HEK293 (cell line): ENCODE results near the gene SLC49A3.

Source experiments
- CTCF ChIA-PET: fragments of 350-600 bp; formaldehyde crosslinking; extraction: SDS; loops from one replicate; lab custom pipeline; 2021; ENCODE audit warnings: antibody characterized with exemption; lab: Yijun Ruan, JAX
- POLR2A ChIA-PET: fragments of 300-600 bp; formaldehyde crosslinking; extraction: SDS; loops from one replicate; lab custom pipeline; 2020; ENCODE audit warnings: antibody characterized with exemption, inconsistent platforms; lab: Yijun Ruan, JAX
- H3K27ac ChIP-seq: fragments of 200-500 bp; sonication (Bioruptor generic); 2 replicates; pipeline ENCODE4 v1.5.1; 2014; ENCODE audit warnings: low read depth, low read length, control low read depth, inconsistent platforms; ENCODE audit errors: extremely low read depth
- H3K36me3 ChIP-seq, 2 experiments: fragments of 200-500 bp in 1 of 2; sonication (Bioruptor generic) in 1 of 2; 1 replicate in 1 of 2; 2 replicates in 1 of 2; pipeline ENCODE4 v1.5.1; 2014 to 2017; ENCODE audit warnings: inconsistent platforms in 2 of 2, low read length in 2 of 2; ENCODE audit not compliant: control insufficient read depth in 2 of 2, insufficient read depth in 1 of 2
- H3K4me1 ChIP-seq: fragments of 200-500 bp; sonication (Bioruptor generic); 2 replicates; pipeline ENCODE4 v1.5.1; 2014; ENCODE audit warnings: mild to moderate bottlenecking, low read length, inconsistent platforms; ENCODE audit not compliant: control insufficient read depth, insufficient read depth
- H3K4me3 ChIP-seq: 2 replicates; pipeline ENCODE4 v1.5.1; 2011; ENCODE audit warnings: low read depth, mild to moderate bottlenecking, control low read depth, low read length, moderate library complexity
- H3K9me3 ChIP-seq: fragments of 200-500 bp; sonication (Bioruptor generic); 2 replicates; pipeline ENCODE4 v1.5.1; 2014; ENCODE audit warnings: low read depth, low read length, inconsistent platforms; ENCODE audit not compliant: control insufficient read depth, insufficient read depth
- GFI1B ChIP-seq: fragments of 450-650 bp; formaldehyde crosslinking; IDR thresholded peaks from 2 replicates; pipeline ENCODE4 v1.5.1; 2016; ENCODE audit warnings: missing biosample characterization, missing genetic modification characterization
- YY2 ChIP-seq: fragments of 450-650 bp; formaldehyde crosslinking; IDR thresholded peaks from 2 replicates; pipeline ENCODE4 v1.5.1; 2016; ENCODE audit warnings: missing biosample characterization, missing genetic modification characterization
- ZFHX2 ChIP-seq: fragments of 450-650 bp; formaldehyde crosslinking; conservative IDR thresholded peaks from 2 replicates; pipeline ENCODE4 v1.5.1; 2016; ENCODE audit warnings: missing biosample characterization, missing genetic modification characterization
- ZFP41 ChIP-seq: fragments of 450-650 bp; formaldehyde crosslinking; IDR thresholded peaks from 2 replicates; pipeline ENCODE4 v1.5.1; 2016; ENCODE audit warnings: missing biosample characterization, missing genetic modification characterization, borderline replicate concordance
- ZNF140 ChIP-seq: fragments of 450-650 bp; formaldehyde crosslinking; IDR thresholded peaks from 2 replicates; pipeline ENCODE4 v1.5.1; 2016; ENCODE audit warnings: missing biosample characterization, missing genetic modification characterization
- ZNF24 ChIP-seq: fragments of 450-650 bp; formaldehyde crosslinking; IDR thresholded peaks from 2 replicates; pipeline ENCODE4 v1.5.1; 2016; ENCODE audit warnings: missing biosample characterization, missing genetic modification characterization
- ZNF341 ChIP-seq: fragments of 450-650 bp; formaldehyde crosslinking; IDR thresholded peaks from 2 replicates; pipeline ENCODE4; 2016; ENCODE audit warnings: low read depth, missing biosample characterization, missing genetic modification characterization
- ZNF350 ChIP-seq: fragments of 450-650 bp; formaldehyde crosslinking; IDR thresholded peaks from 2 replicates; pipeline ENCODE4 v1.5.0; 2017; ENCODE audit warnings: missing biosample characterization, mild to moderate bottlenecking, missing genetic modification characterization
- ZNF433 ChIP-seq: fragments of 450-650 bp; formaldehyde crosslinking; IDR thresholded peaks from 2 replicates; pipeline ENCODE4 v1.5.1; 2016; ENCODE audit warnings: missing biosample characterization, missing genetic modification characterization, low read depth
- ZNF530 ChIP-seq: fragments of 450-650 bp; formaldehyde crosslinking; IDR thresholded peaks from 2 replicates; pipeline ENCODE4 v1.5.1; 2016; ENCODE audit warnings: low read depth, missing biosample characterization, missing genetic modification characterization
- ZNF544 ChIP-seq: fragments of 450-650 bp; formaldehyde crosslinking; IDR thresholded peaks from 2 replicates; pipeline ENCODE4 v1.5.0; 2017; ENCODE audit warnings: missing biosample characterization, missing genetic modification characterization
- ZNF624 ChIP-seq: fragments of 450-650 bp; formaldehyde crosslinking; IDR thresholded peaks from 2 replicates; pipeline ENCODE4 v1.5.1; 2017; ENCODE audit warnings: missing biosample characterization, missing genetic modification characterization
- ZNF792 ChIP-seq: fragments of 450-650 bp; formaldehyde crosslinking; IDR thresholded peaks from 2 replicates; pipeline ENCODE4 v1.5.1; 2016; ENCODE audit warnings: missing biosample characterization, missing genetic modification characterization
- ZNF837 ChIP-seq: fragments of 450-650 bp; formaldehyde crosslinking; IDR thresholded peaks from 2 replicates; pipeline ENCODE4 v1.5.1; 2016; ENCODE audit warnings: missing biosample characterization, missing genetic modification characterization

The SLC49A3 gene

GRCh38 chr4:656436-657337 is 32.3 kb downstream of the SLC49A3 start:
- no peaks in the 10 kb centered on the region for H3K9me3 ChIP-seq
- no peaks in the 10 kb centered on the region for H3K36me3 ChIP-seq
- POLR2A ChIA-PET = no interaction called here
- TF ChIP-seq ZFHX2 (tag by site-specific recombination) (peak; percentile 33), ZNF433 (tag by site-specific recombination) (no peak), ZNF350 (no peak)
- H3K4me3 ChIP-seq = no peak overlapping the region
- CTCF ChIA-PET = no interaction called here
- H3K27ac ChIP-seq = no peak overlapping the region
- H3K4me1 ChIP-seq = no peaks in the 10 kb centered on the region

- CTCF ChIA-PET = no interaction called here
- TF ChIP-seq ZFP41 (tag by site-specific recombination) = no peak
- TF ChIP-seq ZNF341 (tag by site-specific recombination) = peak; percentile 72
- H3K36me3 ChIP-seq = no peaks in the 10 kb centered on the region
Observed at GRCh38 chr4:655464-656151, 33.3 kb downstream of the SLC49A3 start.

GRCh38 chr4:654871-655463 is 34.0 kb downstream of the SLC49A3 start:
- no peak for TF ChIP-seq ZNF341 (tag by site-specific recombination)
- Histone ChIP-seq H3K36me3 (no peaks in the 10 kb centered on the region), H3K4me1 (no peaks in the 10 kb centered on the region), H3K27ac (no peak overlapping the region), H3K4me3 (no peak overlapping the region), H3K9me3 (no peaks in the 10 kb centered on the region)
- ChIA-PET POLR2A (no interaction called here), CTCF (no interaction called here)

More at GRCh38 chr4:655464-656151, 33.3 kb downstream of the SLC49A3 start:
- H3K4me3 ChIP-seq = no peak overlapping the region
- H3K27ac ChIP-seq = no peak overlapping the region
- POLR2A ChIA-PET = no interaction called here
- H3K9me3 ChIP-seq = no peaks in the 10 kb centered on the region
- H3K4me1 ChIP-seq = no peaks in the 10 kb centered on the region

GRCh38 chr4:654503-654845 is 34.5 kb downstream of the SLC49A3 start:
- CTCF ChIA-PET = no interaction called here
- no peaks in the 10 kb centered on the region for H3K4me1 ChIP-seq
- POLR2A ChIA-PET = no interaction called here
- no peak overlapping the region for H3K4me3 ChIP-seq
- no peaks in the 10 kb centered on the region for H3K36me3 ChIP-seq
- no peaks in the 10 kb centered on the region for H3K9me3 ChIP-seq
- no peak for TF ChIP-seq ZNF544 (tag by site-specific recombination)
- TF ChIP-seq ZNF140 = no peak
- no peak for TF ChIP-seq YY2 (tag by site-specific recombination)
- no peak for TF ChIP-seq ZNF837 (tag by site-specific recombination)
- TF ChIP-seq ZNF530 (tag by site-specific recombination) = no peak
- no peak for TF ChIP-seq GFI1B (tag by site-specific recombination)
- no peak for TF ChIP-seq ZNF24 (tag by site-specific recombination)
- no peak for TF ChIP-seq ZNF792 (tag by site-specific recombination)
- TF ChIP-seq ZNF624 = no peak
- TF ChIP-seq, all 188 proteins: peak for 0
- H3K27ac ChIP-seq = no peak overlapping the region
